SJSA1 (cell line): Measurements from ENCODE around the gene CNTN5. TPM values are rescaled to one million over a fixed set of nuclear protein-coding genes. Genes with fewer than 3 reads are reported as not detected.

Experiments used
- DNase-seq, 2 experiments: peaks; one replicate each; pipeline ENCODE4 v3.0.0-alpha.2; 2015 to 2020; ENCODE audit warnings: low spot score in 2 of 2, low read depth in 1 of 2
- H3K27ac ChIP-seq: fragments of 250-450 bp; sonication (Bioruptor Pico); 2 replicates; pipeline ENCODE4 v1.5.1; 2020; ENCODE audit warnings: mild to moderate bottlenecking, moderate library complexity
- H3K27me3 ChIP-seq: fragments of 250-450 bp; sonication (Bioruptor Pico); replicated peaks from 2 replicates; pipeline ENCODE4 v1.5.1; 2020; ENCODE audit warnings: mild to moderate bottlenecking, moderate library complexity
- H3K36me3 ChIP-seq: fragments of 250-450 bp; sonication (Bioruptor Pico); 2 replicates; pipeline ENCODE4 v1.5.1; 2020; ENCODE audit warnings: mild to moderate bottlenecking
- H3K4me1 ChIP-seq: fragments of 250-450 bp; sonication (Bioruptor Pico); replicated peaks from 2 replicates; pipeline ENCODE4 v1.6.1; 2021; ENCODE audit warnings: mild to moderate bottlenecking
- H3K4me3 ChIP-seq: fragments of 250-450 bp; sonication (Bioruptor Pico); 2 replicates; pipeline ENCODE4 v1.5.1; 2020; ENCODE audit warnings: mild to moderate bottlenecking
- H3K9me3 ChIP-seq: fragments of 250-450 bp; sonication (Bioruptor Pico); replicated peaks from 2 replicates; pipeline ENCODE4 v1.5.1; 2020; ENCODE audit warnings: mild to moderate bottlenecking
- total RNA-seq: library from RNA; depleted of rRNA; stranded (reverse); fragments of >200 nt; shearing (Covaris generic); gene quantifications from 2 replicates; pipeline ENCODE4 v1.2.3, GENCODE V29; 2014

The CNTN5 gene
- total RNA-seq, 1 experiment from 2014 or later, result not detected

DNA sequence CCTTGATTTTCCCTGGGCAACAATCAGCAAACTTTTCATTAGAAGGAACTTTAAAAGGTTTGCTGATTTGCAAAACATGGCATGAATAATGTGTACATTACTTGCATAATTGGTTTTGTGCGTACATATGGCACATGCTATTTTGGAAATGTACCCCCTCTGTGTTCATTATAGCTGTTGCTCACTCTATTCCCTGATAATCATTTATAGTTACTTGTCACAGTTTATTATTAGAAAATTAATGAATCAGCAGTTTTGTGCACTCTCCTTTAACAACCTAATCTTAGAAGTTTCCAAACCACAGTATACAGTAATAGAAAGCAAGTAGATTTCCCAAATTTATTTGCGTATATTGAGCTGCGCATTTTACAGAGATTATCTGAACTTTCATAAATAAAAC is 389.9 kb downstream of the CNTN5 start:
- Histone ChIP-seq H3K9me3 (no peaks in the 10 kb centered on the region), H3K4me1 (no peaks in the 10 kb centered on the region), H3K27ac (no peak overlapping the region), H3K27me3 (no peaks in the 10 kb centered on the region), H3K36me3 (no peaks in the 10 kb centered on the region), H3K4me3 (no peak overlapping the region)
- no peak for DNase-seq

DNA sequence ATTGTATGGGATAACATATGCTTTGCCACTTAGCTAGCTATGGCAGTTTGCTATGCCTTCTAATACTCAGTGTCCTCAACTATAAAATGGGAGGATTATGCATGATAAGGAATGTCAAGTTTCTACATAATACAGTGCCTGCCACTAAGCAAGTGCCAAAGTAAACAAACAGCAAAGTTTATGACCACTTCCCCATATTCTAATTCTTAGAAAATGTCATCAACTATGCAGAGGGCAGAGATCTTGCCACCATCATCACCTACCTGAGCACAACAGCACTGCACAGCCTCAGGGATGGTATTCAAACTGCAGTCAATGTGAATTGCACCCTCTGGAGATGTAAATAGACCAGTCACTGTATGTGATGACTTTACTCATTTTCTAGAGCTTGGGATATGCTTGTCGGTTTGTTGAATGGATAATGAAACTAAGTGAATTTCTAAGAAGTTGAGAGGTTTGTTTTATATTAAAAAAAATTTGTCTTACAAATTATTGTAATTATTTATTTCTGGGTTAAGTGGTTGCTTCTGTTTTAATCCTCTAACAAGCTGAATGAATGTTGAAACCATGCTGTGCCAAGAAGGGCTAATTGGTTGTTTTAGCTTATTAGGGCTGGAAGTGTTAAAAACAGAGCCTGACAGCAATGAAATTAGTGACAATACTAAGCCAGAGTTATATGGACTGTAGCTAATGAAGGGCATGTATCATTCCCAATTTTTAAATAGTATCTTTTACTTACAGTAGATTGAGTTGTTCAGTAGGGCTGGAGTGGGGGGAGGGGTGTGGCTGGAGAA is 398.4 kb downstream of the CNTN5 start:
- H3K9me3 ChIP-seq, result no peaks in the 10 kb centered on the region
- DNase-seq, result no peak
- H3K4me1 ChIP-seq, result no peaks in the 10 kb centered on the region
- H3K27me3 ChIP-seq, result no peaks in the 10 kb centered on the region
- H3K4me3 ChIP-seq, result no peak overlapping the region
- H3K36me3 ChIP-seq, result no peaks in the 10 kb centered on the region
- no peak overlapping the region for H3K27ac ChIP-seq

DNA sequence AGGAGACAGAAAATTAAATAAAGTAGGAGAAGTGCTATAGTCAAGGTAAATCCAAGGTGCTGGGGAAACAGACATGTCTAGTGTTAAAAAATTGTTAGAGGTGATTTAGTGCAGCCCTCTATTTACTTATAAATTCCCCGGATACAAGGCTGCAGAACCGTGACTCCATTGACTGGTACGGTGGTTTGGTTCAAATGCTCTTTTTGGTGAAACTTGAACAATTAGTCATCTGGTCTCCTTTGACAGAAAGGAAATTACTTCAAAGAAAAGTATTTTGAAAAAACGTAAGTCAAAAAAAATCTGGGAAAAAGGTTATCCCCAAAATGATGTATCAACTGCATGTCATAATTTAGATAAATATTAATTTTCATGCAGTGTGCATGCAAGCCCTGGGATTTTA is 399.2 kb downstream of the CNTN5 start:
- no peak for DNase-seq
- H3K4me3 ChIP-seq, result no peak overlapping the region
- H3K4me1 ChIP-seq, result no peaks in the 10 kb centered on the region
- no peaks in the 10 kb centered on the region for H3K9me3 ChIP-seq
- no peaks in the 10 kb centered on the region for H3K36me3 ChIP-seq
- no peak overlapping the region for H3K27ac ChIP-seq
- H3K27me3 ChIP-seq, result no peaks in the 10 kb centered on the region

DNA sequence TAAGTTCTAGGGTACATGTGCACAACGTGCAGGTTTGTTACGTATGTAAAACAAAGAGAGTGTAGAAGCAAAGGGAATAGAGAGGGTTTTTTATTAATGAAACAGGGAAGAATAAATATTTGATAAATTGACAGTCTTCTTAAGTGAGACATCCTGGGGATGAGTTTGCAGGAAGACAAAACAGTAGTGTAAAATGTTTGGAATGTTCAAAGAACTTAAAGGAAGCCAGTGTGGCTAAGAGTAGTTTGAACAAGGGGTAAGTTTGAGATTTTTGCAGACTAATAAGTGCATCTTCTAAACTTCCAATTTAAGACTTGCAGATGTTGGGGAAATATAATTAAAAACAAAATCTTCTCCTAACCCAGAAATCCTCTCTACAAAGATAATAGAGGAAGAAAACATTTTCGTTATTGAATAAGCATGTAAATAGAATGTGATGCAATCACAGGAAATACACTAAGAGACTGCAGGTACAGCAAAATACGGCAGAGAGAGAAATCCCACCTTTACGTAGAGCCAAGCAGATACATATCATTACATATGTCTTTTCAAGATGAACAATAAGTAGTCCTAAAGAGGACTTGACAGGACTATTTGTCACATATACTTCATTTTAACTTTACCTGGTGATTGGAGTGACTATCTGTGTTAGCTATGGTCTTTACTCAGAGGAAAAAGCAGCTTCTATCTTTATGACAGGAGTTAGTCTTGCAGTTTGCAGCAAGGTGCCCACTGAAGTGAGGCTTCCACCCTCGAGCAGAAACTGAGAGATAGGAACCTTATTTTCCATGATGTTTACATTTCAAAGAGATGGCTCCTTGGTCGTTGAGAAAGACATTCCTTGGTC is 402.1 kb downstream of the CNTN5 start:
- H3K4me1 ChIP-seq, result no peaks in the 10 kb centered on the region
- no peak for DNase-seq
- H3K27me3 ChIP-seq, result no peaks in the 10 kb centered on the region
- no peak overlapping the region for H3K27ac ChIP-seq
- H3K36me3 ChIP-seq, result no peaks in the 10 kb centered on the region
- no peak overlapping the region for H3K4me3 ChIP-seq
- H3K9me3 ChIP-seq, result no peaks in the 10 kb centered on the region

DNA sequence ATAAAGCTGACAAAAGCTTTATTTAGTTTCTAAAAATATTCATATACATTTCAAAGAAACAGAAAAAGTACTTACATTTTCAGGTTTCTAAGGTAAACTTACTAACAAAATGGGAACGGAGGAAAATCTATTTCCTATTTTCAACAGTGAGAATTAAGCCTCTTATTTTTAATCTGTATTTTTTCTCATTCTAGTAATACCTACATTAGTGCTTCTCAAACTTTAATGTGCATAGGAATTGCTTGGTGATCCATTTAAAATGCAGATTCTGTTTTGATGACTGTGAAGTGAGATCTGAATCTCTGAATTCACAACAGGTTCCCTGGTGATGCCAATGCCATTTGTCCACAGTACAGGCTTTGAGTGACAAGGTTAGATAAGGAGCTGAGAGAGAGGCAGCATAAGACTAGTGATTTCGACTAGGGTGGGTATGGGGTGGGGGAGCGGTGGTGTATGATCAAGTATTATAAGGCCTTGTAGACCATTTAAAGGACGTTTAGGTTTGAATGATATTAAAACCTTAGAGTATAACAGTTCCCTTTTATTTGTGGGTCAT is 402.8 kb downstream of the CNTN5 start:
- no peaks in the 10 kb centered on the region for H3K9me3 ChIP-seq
- no peak overlapping the region for H3K4me3 ChIP-seq
- no peaks in the 10 kb centered on the region for H3K4me1 ChIP-seq
- DNase-seq, result no peak
- H3K27me3 ChIP-seq, result no peaks in the 10 kb centered on the region
- H3K36me3 ChIP-seq, result no peaks in the 10 kb centered on the region
- no peak overlapping the region for H3K27ac ChIP-seq

DNA sequence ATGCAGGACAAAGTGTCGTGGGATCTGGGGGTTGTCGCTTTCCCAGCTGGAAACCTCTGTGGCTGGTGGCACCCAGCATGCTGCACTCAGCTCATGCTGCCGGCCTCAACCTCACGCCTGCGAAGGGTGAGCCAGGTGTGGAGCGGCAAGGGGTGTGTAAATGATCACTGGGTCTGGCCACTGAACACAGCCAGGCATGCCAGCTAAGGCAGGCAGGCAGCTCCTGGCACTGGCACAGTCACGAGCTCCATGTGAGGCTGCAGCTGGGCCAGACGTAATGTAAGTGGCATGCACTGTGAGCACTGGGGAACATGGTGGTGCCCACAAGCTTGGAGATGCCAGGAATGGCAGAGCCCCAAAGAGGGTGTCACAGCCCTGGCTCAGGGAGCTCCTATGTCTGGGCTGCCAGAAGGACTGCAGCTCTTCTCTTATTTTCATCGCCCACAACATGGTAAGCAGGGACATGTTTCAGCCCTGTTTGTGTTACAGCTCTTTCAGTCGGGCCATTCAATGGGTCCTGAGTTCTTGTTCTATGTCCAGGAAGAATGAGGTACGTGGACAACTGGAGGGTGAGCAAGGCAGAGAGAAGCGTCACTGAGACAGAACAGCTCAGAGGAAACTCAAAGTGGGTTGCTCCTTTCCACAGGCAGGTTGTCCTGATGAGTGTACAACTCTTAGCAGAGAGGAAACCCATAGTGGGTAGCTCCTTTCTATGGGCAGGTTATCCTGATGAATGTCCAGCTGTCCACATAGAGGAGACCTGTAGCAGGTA is 403.8 kb downstream of the CNTN5 start:
- no peak for DNase-seq
- no peaks in the 10 kb centered on the region for H3K27me3 ChIP-seq
- H3K36me3 ChIP-seq, result no peaks in the 10 kb centered on the region
- H3K27ac ChIP-seq, result no peak overlapping the region
- H3K4me3 ChIP-seq, result no peak overlapping the region
- no peaks in the 10 kb centered on the region for H3K9me3 ChIP-seq
- no peaks in the 10 kb centered on the region for H3K4me1 ChIP-seq

DNA sequence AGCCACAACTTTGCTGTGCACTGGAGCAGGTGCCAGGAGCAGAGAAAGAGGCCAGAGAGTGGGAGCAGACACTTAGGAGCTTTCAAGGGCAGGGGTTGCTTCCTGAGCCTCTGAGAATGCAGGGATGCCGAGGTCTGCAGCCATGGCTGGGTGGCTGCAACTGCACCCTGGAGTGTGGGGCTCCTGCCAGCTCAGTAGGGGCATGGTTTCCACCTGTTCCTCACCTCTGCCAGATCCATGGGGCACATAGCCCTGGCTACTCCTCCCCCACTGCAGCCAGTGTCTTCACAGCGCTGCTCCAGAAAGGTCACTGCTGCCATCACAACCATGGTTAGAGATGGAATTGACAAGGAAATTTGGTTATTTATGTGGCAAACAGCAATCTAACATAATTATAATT is 404.8 kb downstream of the CNTN5 start:
- H3K27me3 ChIP-seq, result no peaks in the 10 kb centered on the region
- H3K4me1 ChIP-seq, result no peaks in the 10 kb centered on the region
- no peak overlapping the region for H3K4me3 ChIP-seq
- H3K9me3 ChIP-seq, result no peaks in the 10 kb centered on the region
- no peaks in the 10 kb centered on the region for H3K36me3 ChIP-seq
- H3K27ac ChIP-seq, result no peak overlapping the region
- DNase-seq, result no peak

DNA sequence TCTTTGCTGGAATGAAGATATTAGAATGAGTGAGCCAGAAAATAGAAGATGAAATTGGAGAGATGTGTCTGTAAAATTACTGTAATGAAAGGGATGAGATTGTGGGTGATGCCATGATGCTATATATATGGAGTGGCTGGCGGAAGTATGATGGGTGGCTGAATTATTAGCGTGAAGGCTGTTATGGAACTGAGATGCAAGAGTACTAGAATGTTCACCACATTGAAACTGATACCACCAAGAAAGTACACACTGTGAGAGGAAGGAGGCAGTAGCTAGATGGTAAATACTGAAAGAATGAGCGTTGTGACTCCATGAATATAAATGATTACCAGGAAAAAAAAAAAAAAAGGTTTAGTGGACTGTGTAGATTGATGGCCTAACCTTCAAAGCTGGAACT is 411.9 kb downstream of the CNTN5 start:
- Histone ChIP-seq H3K9me3 (no peaks in the 10 kb centered on the region), H3K36me3 (no peaks in the 10 kb centered on the region), H3K4me3 (no peak overlapping the region), H3K4me1 (no peaks in the 10 kb centered on the region), H3K27ac (no peak overlapping the region), H3K27me3 (no peaks in the 10 kb centered on the region)
- no peak for DNase-seq

DNA sequence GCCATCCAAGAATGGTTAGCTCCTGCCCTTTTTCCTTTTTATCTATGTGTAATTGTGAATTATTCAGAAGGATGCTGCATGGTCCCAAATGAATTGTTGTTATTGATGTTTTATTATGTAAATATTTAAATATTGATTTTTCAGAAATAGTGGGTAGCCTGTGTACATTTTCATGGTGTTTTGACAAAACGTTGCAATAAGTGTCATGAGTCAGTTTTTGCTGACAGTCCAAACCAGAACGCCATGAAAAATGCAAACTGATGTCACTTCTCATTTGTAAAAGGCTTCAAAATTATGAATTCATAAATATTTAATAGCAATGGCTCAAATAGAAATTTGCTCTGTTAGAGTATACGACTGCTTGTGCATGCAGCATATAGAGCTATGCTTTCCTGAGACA is 422.5 kb downstream of the CNTN5 start:
- no peaks in the 10 kb centered on the region for H3K27me3 ChIP-seq
- no peaks in the 10 kb centered on the region for H3K4me1 ChIP-seq
- DNase-seq, result no peak
- H3K4me3 ChIP-seq, result no peak overlapping the region
- no peaks in the 10 kb centered on the region for H3K36me3 ChIP-seq
- H3K9me3 ChIP-seq, result no peaks in the 10 kb centered on the region
- no peak overlapping the region for H3K27ac ChIP-seq

DNA sequence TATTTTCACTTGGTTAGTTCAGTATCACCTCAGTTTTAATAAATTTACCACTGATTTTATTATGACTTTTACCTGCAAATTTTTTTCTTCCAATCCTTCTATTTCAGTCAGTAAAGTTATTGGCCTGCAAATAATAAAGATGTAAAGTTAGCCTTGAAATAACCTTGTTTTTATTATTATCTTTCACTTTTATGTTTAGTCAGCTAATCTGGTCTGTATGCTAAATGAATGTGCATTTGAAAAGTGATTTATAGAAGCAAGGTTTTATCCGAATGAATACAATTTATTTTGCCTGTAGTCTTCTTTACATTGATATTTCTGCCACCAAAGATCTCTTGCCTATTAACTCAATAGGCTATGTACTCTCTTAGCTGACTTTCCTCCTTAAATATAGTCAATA is 425.7 kb downstream of the CNTN5 start:
- Histone ChIP-seq H3K36me3 (no peaks in the 10 kb centered on the region), H3K4me1 (no peaks in the 10 kb centered on the region), H3K4me3 (no peak overlapping the region), H3K27ac (no peak overlapping the region), H3K9me3 (no peaks in the 10 kb centered on the region), H3K27me3 (no peaks in the 10 kb centered on the region)
- no peak for DNase-seq

DNA sequence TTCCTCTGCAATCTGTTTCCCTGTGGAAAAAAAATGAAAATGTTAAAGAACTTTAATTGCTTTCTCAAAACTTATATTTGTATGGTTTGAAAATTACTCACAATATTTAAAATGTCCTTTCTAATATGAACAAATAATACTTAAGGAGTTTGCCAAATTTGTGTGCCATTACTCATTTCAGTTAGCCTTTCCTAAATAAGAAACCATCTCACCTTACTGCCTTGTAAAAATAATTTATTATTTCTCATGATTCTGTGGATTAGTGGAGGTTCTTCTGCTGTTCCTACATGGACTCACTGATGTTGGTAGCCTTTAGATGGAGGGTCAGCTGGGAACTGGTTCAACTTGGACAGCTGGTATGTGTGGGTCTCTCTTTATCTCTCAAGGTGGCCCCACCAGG is 428.6 kb downstream of the CNTN5 start:
- Histone ChIP-seq H3K27me3 (no peaks in the 10 kb centered on the region), H3K4me3 (no peak overlapping the region), H3K36me3 (no peaks in the 10 kb centered on the region), H3K27ac (no peak overlapping the region), H3K4me1 (no peaks in the 10 kb centered on the region), H3K9me3 (no peaks in the 10 kb centered on the region)
- DNase-seq, result no peak

DNA sequence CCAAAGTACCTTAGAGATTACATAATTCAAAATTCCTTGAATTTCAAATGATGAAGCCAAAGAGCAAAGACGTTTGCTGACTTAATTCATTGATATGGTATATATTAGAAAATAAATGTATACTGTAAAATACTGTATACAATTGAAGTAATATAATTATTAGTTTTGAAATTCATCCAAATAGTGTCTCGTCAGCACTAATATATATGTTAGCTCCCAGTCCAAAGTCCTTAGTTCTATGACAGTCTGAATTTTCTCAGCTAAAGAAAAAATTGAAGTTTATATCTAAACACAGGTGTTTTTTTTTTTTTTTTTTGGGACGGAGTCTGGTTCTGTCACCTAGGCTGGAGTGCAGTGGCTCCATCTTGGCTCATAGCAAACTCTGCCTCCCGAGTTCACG is 431.3 kb downstream of the CNTN5 start:
- Histone ChIP-seq H3K27me3 (no peaks in the 10 kb centered on the region), H3K27ac (no peak overlapping the region), H3K9me3 (no peaks in the 10 kb centered on the region), H3K36me3 (no peaks in the 10 kb centered on the region), H3K4me3 (no peak overlapping the region), H3K4me1 (no peaks in the 10 kb centered on the region)
- no peak for DNase-seq

DNA sequence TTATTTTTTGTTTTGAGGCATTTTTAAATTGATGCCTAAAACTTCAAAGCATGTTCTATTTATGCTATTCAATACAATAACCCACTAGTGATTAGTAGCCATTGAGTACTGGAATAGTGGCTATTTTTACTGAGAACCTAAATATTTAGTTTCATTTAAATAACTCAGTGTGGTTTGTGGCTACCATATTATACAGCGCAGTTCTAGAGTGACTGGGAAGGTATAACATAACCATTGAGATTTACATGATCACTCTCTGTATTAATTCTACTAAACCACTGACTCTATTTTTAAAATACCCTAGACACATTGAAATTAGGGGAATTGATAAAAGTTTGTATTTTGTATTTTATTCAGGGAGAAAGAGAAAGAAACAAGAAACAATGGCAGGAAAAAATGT is 441.2 kb downstream of the CNTN5 start:
- no peak overlapping the region for H3K27ac ChIP-seq
- no peaks in the 10 kb centered on the region for H3K36me3 ChIP-seq
- DNase-seq, result no peak
- no peaks in the 10 kb centered on the region for H3K27me3 ChIP-seq
- H3K4me3 ChIP-seq, result no peak overlapping the region
- H3K4me1 ChIP-seq, result no peaks in the 10 kb centered on the region
- no peaks in the 10 kb centered on the region for H3K9me3 ChIP-seq

DNA sequence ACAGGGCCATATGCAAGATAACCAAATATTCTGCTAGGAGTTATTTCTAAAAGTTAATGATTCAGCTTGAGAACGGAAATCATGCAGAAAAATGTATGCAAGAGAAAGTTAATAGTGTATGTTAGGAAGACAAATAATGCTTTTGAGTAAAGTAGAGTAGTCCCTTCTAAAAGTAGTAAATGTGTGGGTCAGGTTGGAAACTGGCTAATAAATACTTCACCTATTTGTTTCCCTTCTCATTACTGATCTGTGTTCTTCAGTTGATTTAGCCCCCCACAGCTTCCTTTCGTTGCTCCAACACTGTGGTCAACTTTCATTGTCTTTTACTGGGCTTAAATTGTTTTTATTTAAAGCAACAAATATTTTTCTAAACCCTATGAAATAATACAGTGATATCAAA is 444.2 kb downstream of the CNTN5 start:
- Histone ChIP-seq H3K36me3 (no peaks in the 10 kb centered on the region), H3K27ac (no peak overlapping the region), H3K4me1 (no peaks in the 10 kb centered on the region), H3K27me3 (no peaks in the 10 kb centered on the region), H3K9me3 (no peaks in the 10 kb centered on the region), H3K4me3 (no peak overlapping the region)
- no peak for DNase-seq
